ENCODE results near the gene MEGF11. TPM values are rescaled to one million over a fixed set of nuclear protein-coding genes. Genes with fewer than 3 reads are reported as not detected.
"Not testable (repeated sequence)": the region's sequence is repeated elsewhere in the genome, so short reads cannot be mapped to it uniquely, and the experiment has no call there.

The MEGF11 gene
- total RNA-seq, 1 donor from 2014 or later = not detected

GRCh38 chr15:66249605-66250174 is 3.9 kb downstream of the MEGF11 start:
- intact Hi-C loops (cut with DNase I) = no loop called here
- ATAC-seq (ENCODE audit: poor library complexity) (no peak), DNase-seq (no peak)

GRCh38 chr15:66246937-66247336 is 6.6 kb downstream of the MEGF11 start:
- DNase-seq = no peak
- intact Hi-C loops (cut with DNase I) = no loop called here
- ATAC-seq (ENCODE audit: poor library complexity) = no peak

GRCh38 chr15:66245832-66246231 is 7.7 kb downstream of the MEGF11 start:
- intact Hi-C loops (cut with DNase I); DNase-seq; ATAC-seq (ENCODE audit: poor library complexity): not testable (repeated sequence)

- DNase-seq (no peak), ATAC-seq (ENCODE audit: poor library complexity) (no peak)
- intact Hi-C loops (cut with DNase I) = no loop called here
Observed at GRCh38 chr15:66241908-66242285, 11.7 kb downstream of the MEGF11 start.

GRCh38 chr15:66241087-66241907 is 12.3 kb downstream of the MEGF11 start:
- no peak for ATAC-seq (ENCODE audit: poor library complexity)
- intact Hi-C loops (cut with DNase I) = no loop called here
- DNase-seq = no peak

GRCh38 chr15:66240240-66240794 is 13.2 kb downstream of the MEGF11 start:
- ATAC-seq (ENCODE audit: poor library complexity) (no peak), DNase-seq (no peak)
- intact Hi-C loops (cut with DNase I) = no loop called here

- ATAC-seq (ENCODE audit: poor library complexity) (no peak), DNase-seq (no peak)
- intact Hi-C loops (cut with DNase I) = no loop called here
Observed at GRCh38 chr15:66239514-66239913, 14.0 kb downstream of the MEGF11 start.

GRCh38 chr15:66238318-66238717 is 15.2 kb downstream of the MEGF11 start:
- DNase-seq (no peak), ATAC-seq (ENCODE audit: poor library complexity) (no peak)
- intact Hi-C loops (cut with DNase I) = no loop called here

- no peak for DNase-seq
- ATAC-seq (ENCODE audit: poor library complexity) = no peak
- intact Hi-C loops (cut with DNase I) = no loop called here
Observed at GRCh38 chr15:66237513-66238235, 15.9 kb downstream of the MEGF11 start.

GRCh38 chr15:66236806-66237375 is 16.7 kb downstream of the MEGF11 start:
- no peak for DNase-seq
- no peak for ATAC-seq (ENCODE audit: poor library complexity)
- intact Hi-C loops (cut with DNase I) = no loop called here

GRCh38 chr15:66235866-66236265 is 17.7 kb downstream of the MEGF11 start:
- intact Hi-C loops (cut with DNase I) = no loop called here
- ATAC-seq (ENCODE audit: poor library complexity) = no peak

GRCh38 chr15:66234798-66235197 is 18.8 kb downstream of the MEGF11 start:
- intact Hi-C loops (cut with DNase I) = no loop called here
- DNase-seq (no peak), ATAC-seq (ENCODE audit: poor library complexity) (no peak)

More at GRCh38 chr15:66235866-66236265, 17.7 kb downstream of the MEGF11 start:
- no peak for DNase-seq

GRCh38 chr15:66233487-66234415 is 19.8 kb downstream of the MEGF11 start:
- no peak for DNase-seq
- intact Hi-C loops (cut with DNase I) = no loop called here
- ATAC-seq (ENCODE audit: poor library complexity) = no peak

- intact Hi-C loops (cut with DNase I) = no loop called here
- no peak for DNase-seq
- no peak for ATAC-seq (ENCODE audit: poor library complexity)
Observed at GRCh38 chr15:66232267-66232625, 21.3 kb downstream of the MEGF11 start.

GRCh38 chr15:66231394-66232266 is 21.9 kb downstream of the MEGF11 start:
- ATAC-seq (ENCODE audit: poor library complexity) (no peak), DNase-seq (no peak)
- intact Hi-C loops (cut with DNase I) = no loop called here

GRCh38 chr15:66229790-66230465 is 23.6 kb downstream of the MEGF11 start:
- DNase-seq = no peak
- intact Hi-C loops (cut with DNase I) = no loop called here
- ATAC-seq (ENCODE audit: poor library complexity) = no peak

Measured in Right ventricle myocardium superior (tissue), 1 donor.